DLD1 (cell line): ENCODE results near the gene GPR55.

Source experiments
- in situ Hi-C: cut with HindIII; loops from 2 replicates; pipeline ENCODE4 v1.10.0; 2017; ENCODE audit warnings: low sequenced_read_pairs

The GPR55 gene

GRCh38 chr2:230902180-230902899, 22.7 kb downstream of the GPR55 start:
- in situ Hi-C loops = no loop called here

DNA sequence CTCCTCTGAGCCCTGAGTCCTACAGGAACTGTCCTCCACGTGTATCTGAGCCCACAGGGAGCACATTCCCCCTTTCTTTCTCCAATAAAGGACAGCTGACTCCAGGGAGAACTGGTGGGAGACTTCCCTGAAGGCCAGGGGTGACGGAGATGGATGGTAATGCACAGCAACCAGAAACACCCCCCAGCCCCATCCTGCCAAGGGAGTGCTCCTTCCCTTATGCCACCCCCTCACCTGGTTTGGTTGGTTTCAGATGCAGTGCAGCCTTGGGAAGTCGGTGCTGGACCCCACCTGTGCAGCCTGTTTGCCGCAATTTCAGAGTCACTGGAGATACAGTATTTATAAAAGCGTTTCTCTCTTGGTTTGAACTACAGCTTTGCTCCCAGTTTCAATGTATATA, 24.0 kb downstream of the GPR55 start:
- in situ Hi-C loops = no loop called here

DNA sequence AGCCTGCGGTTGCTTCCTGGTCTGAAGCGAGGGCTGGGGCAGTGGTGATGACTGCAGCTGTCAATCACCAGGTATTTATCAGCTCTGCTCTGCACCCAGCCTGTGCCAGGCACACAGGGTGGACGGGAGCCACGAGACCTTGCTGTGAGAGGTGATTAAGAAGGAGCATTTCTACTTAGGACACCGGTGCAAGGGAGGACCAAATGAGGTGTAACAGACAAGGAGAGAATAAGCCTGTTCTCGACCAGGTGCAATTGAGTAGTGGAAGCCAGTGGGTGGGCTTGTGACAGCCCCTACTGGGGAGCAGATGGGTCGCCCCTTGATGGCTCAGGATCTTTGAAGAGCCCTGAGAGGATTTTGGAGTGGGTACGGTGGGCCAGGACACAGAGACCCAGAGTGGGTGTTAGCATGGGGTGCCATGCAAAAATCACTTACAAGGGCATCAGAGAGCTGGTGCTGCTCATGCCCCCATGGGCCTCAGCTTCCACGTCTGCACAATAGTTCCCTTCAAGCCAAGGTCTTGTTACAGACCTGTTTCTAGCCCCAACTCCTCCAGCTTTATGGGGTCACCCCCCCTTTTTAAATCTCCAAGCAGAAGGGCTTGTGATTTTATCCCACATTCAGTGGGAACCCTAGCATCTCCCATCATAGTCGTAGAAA, 24.6 kb downstream of the GPR55 start:
- in situ Hi-C loops = no loop called here

DNA sequence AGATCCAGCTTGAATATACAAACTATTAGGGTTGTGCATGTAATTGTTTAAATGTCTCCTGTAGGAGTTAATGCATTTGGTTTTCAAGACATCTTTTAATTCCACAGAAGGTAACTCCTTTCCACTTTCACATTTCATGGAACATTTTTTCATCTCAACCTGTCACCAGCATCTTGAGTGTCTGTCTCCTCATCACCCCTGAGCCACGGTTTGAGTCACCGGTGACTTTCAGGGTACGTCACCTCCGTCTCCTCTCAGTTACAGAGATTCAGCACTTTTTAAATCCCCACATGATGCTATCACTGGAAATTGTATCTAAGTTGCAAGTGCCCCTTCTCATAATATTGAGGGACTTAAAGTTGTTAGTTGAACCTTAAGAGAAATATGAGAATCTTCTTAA, 25.3 kb downstream of the GPR55 start:
- in situ Hi-C loops = no loop called here

DNA sequence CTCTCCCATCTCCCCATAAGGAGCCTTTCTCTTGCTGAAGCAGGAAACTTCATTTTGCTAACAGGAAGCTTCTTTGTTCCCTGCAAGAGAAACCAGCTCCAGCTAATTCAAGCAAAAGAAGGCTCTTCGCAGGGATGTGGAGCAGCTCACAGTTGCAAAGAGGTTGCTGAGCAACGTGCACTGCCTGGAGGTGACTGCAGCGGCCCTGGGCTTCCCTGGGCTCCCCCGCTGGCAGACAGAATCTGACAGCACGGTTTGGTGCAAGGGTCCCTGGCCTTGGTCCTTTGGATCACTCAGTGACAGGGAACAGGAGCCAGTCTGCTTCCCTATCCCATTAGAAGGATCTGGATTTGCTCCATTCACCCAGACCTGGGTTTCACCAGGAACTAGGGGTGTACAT, 25.8 kb downstream of the GPR55 start:
- in situ Hi-C loops = no loop called here

DNA sequence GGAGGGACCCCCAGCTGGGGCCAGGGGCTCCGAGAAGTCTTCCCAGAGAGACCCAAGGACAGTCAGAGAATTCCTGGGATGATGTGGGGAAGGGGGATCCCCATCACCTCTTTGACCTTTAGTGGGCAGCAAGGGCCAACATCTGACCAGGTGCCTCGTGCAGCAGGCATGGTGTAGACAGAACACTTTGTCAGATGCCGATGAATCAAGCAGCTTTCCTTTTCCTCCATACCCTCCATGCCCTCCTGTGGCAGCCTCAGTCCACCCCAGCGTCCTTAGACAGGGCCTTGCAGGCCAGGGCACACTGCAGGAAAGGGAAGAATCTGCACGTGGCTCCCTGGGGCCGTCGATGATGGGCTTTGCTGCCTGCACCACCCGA, 26.3 kb downstream of the GPR55 start:
- in situ Hi-C loops = no loop called here

DNA sequence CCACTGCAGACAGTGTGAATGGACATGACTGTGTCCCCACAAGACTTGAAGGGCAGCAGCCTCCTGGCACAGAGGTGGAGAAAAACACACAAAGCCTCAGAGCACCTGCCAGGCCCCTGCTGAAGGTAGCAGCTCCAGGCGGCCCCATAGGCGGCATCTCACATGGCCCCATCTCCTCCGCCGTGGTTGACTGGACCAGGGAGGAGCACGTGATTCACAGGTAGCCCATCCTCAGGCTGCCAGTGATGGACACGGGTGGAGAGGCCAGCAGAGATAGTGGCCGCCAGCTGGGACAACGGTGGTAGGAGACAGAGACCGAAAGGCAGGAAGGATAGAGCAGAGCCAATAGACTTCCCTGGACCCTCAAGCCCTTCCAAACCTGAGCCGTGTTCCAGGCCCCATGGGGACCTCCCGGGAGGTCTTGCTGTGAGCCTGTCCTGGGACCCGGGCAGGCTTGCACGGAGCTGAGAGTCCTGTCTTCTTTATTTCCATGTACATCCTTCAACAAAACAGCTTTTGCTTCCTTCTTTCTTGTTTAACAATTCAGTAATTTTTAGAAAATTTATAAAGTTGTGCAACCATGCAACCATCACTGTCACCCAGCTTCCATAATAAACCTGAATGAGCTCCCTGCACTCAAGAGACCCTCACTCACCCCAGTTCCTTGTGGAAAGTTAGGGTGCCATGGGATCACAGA, 26.9 kb downstream of the GPR55 start:
- in situ Hi-C loops = no loop called here

DNA sequence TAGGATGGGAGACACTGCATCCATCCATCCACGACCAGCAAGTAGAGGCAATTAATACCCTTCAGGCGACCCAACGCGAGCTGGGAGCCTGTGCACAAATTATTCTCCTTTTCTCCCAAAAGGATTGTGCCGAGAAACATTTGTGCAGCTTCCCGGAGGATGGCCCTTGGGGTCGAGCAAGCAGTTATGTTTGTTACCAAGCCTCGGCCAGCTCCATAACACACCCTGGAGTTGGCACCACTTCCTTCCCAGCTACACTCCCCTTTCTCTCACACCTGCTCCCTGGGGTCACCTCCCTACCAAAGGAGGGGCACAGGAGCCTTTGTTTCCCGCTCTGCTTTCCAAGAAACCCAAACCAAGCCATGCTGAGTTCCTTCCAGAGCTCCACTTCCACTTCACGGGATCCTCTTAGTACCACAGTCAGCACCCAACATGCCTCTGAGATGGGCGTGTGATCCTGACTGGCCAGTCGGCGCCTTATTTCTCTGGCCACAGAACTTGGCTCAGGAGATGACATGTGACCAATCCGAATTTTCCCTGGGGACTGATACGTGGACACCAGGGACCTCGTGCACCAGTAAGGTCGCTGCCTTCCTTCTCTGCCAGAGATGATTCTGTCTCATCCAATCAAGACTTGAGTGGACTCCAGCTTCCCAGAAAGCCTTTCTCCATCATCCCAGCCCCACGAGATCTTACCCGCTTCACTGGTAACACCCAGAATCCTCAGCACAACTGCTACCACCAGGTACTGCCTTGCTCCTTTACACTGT, 28.5 kb downstream of the GPR55 start:
- in situ Hi-C loops = no loop called here

DNA sequence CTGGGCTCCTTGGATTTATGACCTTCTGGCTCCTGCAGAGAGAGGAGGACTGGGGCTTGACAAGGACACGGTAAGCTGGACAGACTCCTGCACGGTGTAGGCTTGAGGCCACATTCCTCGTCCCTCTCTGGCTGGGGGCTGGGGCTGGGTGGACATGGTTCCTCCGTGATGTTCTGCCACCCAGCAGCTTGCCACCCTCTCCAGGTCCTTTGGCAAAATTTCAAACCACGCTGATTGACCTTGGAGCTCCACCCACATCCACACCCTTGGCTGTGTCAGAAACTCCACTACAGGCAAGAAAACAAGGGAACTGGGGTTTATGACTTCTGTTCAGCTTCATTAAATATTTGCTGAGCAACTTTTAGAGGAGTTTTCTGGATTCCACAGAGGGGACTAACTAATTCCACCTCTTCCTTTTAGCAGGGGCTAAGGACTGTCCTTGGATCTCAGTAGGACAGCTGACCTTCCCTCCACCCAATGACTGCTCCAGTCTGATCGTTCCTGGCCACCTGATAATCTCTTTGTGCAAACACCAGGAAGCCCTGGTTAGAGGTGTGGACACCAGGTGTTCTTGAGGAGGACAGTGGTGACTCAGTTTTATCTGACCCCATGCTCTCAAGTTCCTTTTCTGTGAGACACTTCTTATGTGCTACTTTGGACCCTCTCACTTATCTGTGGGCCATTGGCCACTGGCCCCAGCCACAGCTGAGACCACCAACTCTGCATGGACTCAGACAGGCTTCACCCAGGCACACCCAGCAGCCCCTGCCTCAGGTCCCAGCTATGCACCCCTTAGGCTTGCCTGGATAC, 29.3 kb downstream of the GPR55 start:
- in situ Hi-C loops = no loop called here

- in situ Hi-C loops = no loop called here
These were observed 30.9 kb downstream of the GPR55 start for GRCh38 chr2:230893841-230894781.

DNA sequence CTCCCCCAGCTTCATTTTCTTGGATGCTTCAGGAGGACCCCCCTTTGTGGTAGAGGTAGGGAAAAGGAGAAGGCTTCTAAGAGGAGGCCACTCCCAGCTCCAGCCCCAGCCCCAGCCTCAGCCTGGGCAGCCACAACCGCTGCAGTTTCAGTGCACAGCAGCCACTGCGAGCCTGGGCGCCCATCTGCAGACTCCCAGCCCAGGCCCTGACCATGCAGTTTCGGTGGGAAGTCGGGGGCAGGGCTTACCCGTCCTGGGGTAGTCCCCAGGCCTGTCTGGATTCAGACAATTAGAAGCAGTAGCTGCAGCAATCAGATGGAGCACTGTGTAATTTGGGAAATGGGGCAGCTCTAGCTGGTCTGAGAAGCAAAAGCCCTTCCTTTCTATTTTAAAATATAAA, 31.7 kb downstream of the GPR55 start:
- in situ Hi-C loops = no loop called here

GRCh38 chr2:230891509-230891908, 33.5 kb downstream of the GPR55 start:
- in situ Hi-C loops = no loop called here

GRCh38 chr2:230891064-230891463, 34.0 kb downstream of the GPR55 start:
- in situ Hi-C loops = no loop called here

DNA sequence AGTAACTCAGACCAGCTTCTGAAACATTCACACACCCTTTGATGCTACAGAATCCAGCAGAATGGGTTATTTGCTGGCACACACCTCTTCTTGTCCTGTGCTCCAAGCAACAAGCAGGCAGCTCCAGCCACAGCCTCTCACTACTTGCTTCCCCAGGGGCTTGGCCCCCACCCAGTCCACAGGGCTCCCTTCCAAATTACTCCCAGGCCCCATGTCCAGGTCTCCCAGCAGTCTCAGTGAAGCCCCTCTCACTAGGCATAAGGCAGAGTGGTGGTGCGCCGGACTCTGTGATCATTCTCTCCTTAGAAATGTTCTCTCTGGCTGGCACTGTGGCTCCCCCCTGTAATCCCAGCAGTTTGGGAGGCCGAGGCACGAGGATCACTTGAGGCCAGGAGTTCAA, 34.4 kb downstream of the GPR55 start:
- in situ Hi-C loops = no loop called here

DNA sequence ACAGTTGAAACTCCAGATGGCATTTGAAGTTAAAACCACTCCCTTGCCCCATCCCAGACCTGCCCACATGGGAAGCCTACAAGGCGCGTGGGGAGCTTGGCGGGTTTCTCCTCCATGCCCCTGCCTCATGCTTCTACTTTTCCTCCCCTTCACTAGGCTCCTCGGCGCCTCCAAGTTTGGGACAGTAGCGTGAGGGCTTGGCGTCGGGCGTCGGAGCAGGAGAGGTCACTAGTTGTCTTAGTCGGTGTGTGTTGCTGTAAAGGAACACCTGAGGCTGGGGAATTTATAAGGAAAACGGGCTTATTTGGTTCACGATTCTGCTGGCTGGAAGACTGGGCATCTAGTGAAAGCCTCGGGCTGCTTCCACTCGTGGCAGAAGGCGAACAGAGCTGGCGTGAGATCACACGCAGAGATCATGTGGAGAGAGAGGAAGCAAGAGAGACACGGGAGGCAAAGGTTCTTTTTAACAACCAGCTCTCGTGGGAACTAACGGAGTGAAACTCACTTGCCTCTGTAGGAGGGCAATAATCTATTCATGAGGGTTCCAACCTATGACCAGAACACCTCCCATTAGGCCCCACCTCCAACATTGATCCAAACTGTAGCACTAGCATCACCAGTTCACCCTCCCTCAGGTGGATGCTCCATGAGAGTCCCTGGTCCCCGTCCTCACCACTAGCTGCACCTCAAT, 35.0 kb downstream of the GPR55 start:
- in situ Hi-C loops = no loop called here

DNA sequence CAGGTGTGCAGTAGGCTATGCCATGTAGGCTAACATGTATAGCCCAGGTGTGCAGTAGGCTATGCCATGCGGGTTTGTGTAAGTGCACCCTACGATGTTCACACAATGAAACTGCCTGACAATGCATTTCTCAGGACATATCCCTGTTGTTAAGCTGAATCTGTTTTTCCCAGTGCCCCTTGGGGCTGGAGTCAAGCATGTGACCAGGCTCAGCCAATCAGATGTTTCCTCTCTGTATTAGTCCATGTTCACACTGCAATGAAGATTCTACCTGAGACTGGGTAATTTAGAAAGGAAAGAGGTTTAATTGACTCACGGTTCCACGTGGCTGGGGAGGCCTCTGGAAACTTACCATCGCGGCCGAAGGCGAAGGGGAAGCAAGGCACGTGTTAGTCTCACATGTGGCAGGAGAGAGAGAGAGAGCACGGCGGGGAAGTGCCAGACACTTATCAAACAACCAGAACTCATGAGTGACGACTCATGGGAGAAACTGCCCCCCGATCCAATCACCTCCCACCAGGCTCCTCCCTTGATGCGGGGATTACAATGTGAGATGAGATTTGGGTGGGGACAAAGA, 36.1 kb downstream of the GPR55 start:
- in situ Hi-C loops = no loop called here

GRCh38 chr2:230887342-230887741, 37.7 kb downstream of the GPR55 start:
- in situ Hi-C loops = no loop called here

DNA sequence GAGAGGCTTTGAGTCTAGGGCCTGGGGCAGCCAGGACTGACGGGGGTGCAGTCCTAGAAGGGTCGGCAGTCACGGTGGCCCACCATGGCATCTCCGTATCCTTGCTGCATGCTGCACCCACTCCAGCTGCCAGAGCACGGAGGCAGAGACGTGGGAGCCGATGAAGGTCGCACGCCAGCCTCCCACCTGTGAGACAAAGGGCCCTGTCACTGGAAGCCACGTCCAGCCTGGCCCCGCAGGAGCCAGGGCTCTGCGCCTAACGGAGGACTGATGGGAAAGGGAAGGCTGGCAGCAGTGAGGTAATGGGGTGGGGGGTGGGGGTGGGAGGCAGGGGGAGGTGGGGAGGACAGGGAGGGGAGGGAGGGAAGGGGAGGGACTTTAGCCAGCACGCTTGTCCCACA, 38.4 kb downstream of the GPR55 start:
- in situ Hi-C loops = no loop called here

GRCh38 chr2:230886206-230886605, 38.8 kb downstream of the GPR55 start:
- in situ Hi-C loops = no loop called here
